Suprapubic skin (tissue), 4 donors: ENCODE measurements around the gene TAS2R39. TPM values are rescaled to one million over a fixed set of nuclear protein-coding genes. Genes with fewer than 3 reads are reported as not detected.

Experiments
- DNase-seq, 2 donors: peaks; one replicate each; pipeline ENCODE4 v3.0.0-alpha.2; 2019; ENCODE audit warnings: low spot score in 2 of 2
- H3K27ac ChIP-seq: fragments of 200-600 bp; sonication (generic); one replicate; pipeline ENCODE4 v1.5.1; 2019
- H3K27me3 ChIP-seq: fragments of 200-600 bp; sonication (generic); one replicate; pipeline ENCODE4 v1.5.1; 2019
- H3K36me3 ChIP-seq: fragments of 200-600 bp; sonication (generic); one replicate; pipeline ENCODE4 v1.5.1; 2019
- H3K4me1 ChIP-seq: fragments of 200-600 bp; sonication (generic); one replicate; pipeline ENCODE4 v1.5.1; 2019
- H3K4me3 ChIP-seq: fragments of 200-600 bp; sonication (generic); one replicate; pipeline ENCODE4 v1.5.1; 2019; ENCODE audit warnings: mild to moderate bottlenecking
- H3K9me3 ChIP-seq: fragments of 200-600 bp; sonication (generic); one replicate; pipeline ENCODE4 v1.5.1; 2019
- EP300 ChIP-seq: sonication (generic); formaldehyde crosslinking; IDR thresholded peaks from one replicate; pipeline ENCODE4 v1.6.1; 2017; ENCODE audit warnings: antibody characterized with exemption
- POLR2A ChIP-seq, 2 donors: fragments of 450-650 bp; IDR thresholded peaks; one replicate each; pipeline ENCODE4 v1.6.1; 2017; ENCODE audit warnings: antibody characterized with exemption in 2 of 2, mild to moderate bottlenecking in 2 of 2, moderate library complexity in 2 of 2
- POLR2AphosphoS5 ChIP-seq, 3 donors: sonication (generic); formaldehyde crosslinking; IDR thresholded peaks; one replicate each; pipeline ENCODE4 v1.6.1; 2017; ENCODE audit warnings: antibody characterized with exemption in 3 of 3
- WGBS: methylation state at CpG from one replicate; pipeline ENCODE4 v1.1.5; 2018; 5-methylcytosine and 5-hydroxymethylcytosine counted together
- total RNA-seq, 4 donors: library from RNA; depleted of rRNA; stranded (reverse); fragments of >200 nt; gene quantifications; one replicate each; pipeline ENCODE4 v1.1.0, GENCODE V29; 2016
- TF ChIP-seq, protein P1 (sequence below), 2 donors: fragments of 200-600 bp in 1 of 2; fragments of 450-650 bp in 1 of 2; sonication (generic) in 1 of 2; IDR thresholded peaks; one replicate each; pipeline ENCODE4 v1.5.1; 2016 to 2019; ENCODE audit warnings: antibody characterized with exemption in 2 of 2, mild to moderate bottlenecking in 1 of 2, moderate library complexity in 1 of 2

The TAS2R39 gene
- total RNA-seq, 4 donors from 2014 or later = not detected

DNA sequence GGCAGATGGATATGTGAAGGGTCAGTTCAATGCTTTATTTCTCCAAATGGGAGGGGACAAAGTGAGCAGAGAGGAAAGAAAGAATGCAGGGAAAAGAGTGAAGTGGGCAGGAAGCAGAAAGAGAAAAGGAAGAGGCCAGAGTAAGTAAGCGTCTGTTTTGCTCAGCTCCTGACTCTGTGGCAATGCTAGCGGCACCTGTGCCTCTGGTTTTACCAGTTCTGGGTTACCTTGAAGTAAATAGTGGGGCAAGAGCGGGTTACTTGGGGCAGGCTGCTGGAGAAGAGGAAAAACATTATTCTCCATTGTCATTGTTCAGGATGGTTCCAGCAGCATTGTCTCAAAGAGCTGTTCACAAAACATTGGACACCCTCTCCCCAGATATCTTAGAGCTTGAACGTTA lies 40.6 kb downstream of the TAS2R39 start:
- TF ChIP-seq POLR2AphosphoS5 (IDR thresholded peaks at IDR 0.05) (no peak), POLR2A (IDR thresholded peaks at IDR 0.05) (no peak), EP300 (no peak)
- TF ChIP-seq, protein P1, sequence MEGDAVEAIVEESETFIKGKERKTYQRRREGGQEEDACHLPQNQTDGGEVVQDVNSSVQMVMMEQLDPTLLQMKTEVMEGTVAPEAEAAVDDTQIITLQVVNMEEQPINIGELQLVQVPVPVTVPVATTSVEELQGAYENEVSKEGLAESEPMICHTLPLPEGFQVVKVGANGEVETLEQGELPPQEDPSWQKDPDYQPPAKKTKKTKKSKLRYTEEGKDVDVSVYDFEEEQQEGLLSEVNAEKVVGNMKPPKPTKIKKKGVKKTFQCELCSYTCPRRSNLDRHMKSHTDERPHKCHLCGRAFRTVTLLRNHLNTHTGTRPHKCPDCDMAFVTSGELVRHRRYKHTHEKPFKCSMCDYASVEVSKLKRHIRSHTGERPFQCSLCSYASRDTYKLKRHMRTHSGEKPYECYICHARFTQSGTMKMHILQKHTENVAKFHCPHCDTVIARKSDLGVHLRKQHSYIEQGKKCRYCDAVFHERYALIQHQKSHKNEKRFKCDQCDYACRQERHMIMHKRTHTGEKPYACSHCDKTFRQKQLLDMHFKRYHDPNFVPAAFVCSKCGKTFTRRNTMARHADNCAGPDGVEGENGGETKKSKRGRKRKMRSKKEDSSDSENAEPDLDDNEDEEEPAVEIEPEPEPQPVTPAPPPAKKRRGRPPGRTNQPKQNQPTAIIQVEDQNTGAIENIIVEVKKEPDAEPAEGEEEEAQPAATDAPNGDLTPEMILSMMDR (IDR thresholded peaks at IDR 0.05) = no peak
- H3K4me1 ChIP-seq = peaks cover 4% of the 10 kb centered on the region
- 65% methylated on average over 4 of the region's 4 CpGs for WGBS
- H3K4me3 ChIP-seq = no peak overlapping the region
- no peak overlapping the region for H3K27ac ChIP-seq
- DNase-seq = no peak
- H3K27me3 ChIP-seq = no peaks in the 10 kb centered on the region
- H3K9me3 ChIP-seq = no peaks in the 10 kb centered on the region
- H3K36me3 ChIP-seq = no peaks in the 10 kb centered on the region

DNA sequence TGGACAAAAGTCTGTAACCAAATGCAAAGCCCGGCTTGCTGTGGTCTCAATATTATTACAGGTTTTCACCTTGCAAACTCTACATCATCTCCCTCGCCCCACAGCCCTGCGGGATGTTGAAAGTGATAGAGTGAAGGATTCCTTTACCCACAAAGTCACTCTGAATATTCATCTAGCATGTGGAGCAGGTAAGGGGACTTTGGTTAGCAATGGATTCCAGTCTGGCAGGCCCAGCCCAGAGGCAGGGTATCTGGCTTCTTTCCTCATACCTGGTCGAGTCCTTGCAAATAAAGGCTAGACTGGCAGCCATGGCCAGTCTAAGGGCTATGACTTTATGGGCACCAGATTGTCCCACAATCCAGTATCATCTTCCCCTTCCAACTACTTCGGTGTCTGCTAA lies 41.8 kb downstream of the TAS2R39 start:
- DNase-seq = no peak
- TF ChIP-seq POLR2AphosphoS5 (IDR thresholded peaks at IDR 0.05) = no peak
- TF ChIP-seq, protein P1 (IDR thresholded peaks at IDR 0.05) = no peak
- no peak for TF ChIP-seq EP300
- no peak for TF ChIP-seq POLR2A (IDR thresholded peaks at IDR 0.05)
- WGBS = 85% methylated on average over 5 of the region's 5 CpGs
- H3K4me3 ChIP-seq = no peak overlapping the region
- peaks cover 4% of the 10 kb centered on the region for H3K4me1 ChIP-seq
- no peaks in the 10 kb centered on the region for H3K27me3 ChIP-seq
- no peaks in the 10 kb centered on the region for H3K9me3 ChIP-seq
- no peaks in the 10 kb centered on the region for H3K36me3 ChIP-seq
- H3K27ac ChIP-seq = no peak overlapping the region

DNA sequence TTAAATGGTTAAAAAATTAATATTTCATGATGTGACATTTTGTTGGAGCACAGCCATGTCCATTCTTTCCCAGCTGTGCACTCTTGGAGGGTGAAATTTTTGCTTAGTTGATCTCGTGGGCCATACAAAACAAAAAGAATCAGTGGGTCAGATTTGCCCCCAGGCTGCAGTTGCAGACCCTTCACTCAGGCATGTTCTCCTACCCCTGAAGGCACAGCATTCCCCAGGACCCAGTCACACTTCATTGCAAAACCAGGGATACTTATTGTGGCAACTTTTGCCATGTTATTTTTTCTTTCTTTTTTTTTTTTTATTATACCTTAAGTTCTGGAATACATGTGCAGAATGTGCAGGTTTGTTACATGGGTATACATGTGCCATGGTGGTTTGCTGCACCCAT lies 44.6 kb downstream of the TAS2R39 start:
- Histone ChIP-seq H3K36me3 (no peaks in the 10 kb centered on the region), H3K27ac (no peak overlapping the region), H3K4me3 (no peak overlapping the region), H3K4me1 (no peaks in the 10 kb centered on the region), H3K27me3 (no peaks in the 10 kb centered on the region), H3K9me3 (no peaks in the 10 kb centered on the region)
- 37% methylated on average over 1 of the region's 1 CpG for WGBS
- no peak for TF ChIP-seq POLR2A (IDR thresholded peaks at IDR 0.05)
- no peak for TF ChIP-seq EP300
- TF ChIP-seq, protein P1 (IDR thresholded peaks at IDR 0.05) = no peak
- no peak for TF ChIP-seq POLR2AphosphoS5 (IDR thresholded peaks at IDR 0.05)
- DNase-seq = no peak

DNA sequence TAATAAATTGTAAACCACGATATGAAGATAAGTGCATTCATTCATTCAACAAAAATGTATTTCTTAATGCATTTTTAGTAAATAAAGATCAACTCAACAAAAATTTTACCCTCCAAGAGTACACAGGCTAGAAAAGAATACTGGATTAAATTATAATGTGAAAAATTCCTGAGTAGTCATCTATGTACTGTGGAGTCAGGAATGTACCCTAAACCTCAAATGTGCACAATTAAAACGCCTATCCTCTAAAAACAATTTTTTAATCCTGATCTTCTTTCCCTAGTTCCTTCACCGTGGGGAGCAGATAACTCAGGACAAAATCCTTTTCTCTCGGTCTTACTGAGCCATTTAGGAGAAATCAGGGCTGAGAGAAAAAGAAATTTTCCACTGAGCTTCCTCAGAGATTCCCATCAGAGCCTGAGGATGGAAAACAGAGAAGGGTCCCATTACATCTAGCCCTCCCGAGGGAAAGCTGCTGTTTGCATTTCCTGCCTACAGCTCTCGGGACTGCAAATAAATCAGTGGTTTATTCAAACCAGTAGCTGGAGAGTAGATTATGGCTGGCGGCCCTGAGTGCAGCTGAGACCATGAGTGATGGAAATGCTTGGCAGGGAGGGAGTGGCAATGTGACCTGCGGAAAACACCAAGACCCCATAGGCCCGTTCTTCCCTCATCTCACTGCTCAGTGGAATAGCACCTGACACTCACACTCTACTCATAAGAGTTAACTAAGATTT lies 46.0 kb downstream of the TAS2R39 start:
- Histone ChIP-seq H3K9me3 (no peaks in the 10 kb centered on the region), H3K4me3 (no peak overlapping the region), H3K4me1 (no peaks in the 10 kb centered on the region), H3K27me3 (no peaks in the 10 kb centered on the region), H3K27ac (no peak overlapping the region), H3K36me3 (no peaks in the 10 kb centered on the region)
- TF ChIP-seq EP300 = no peak
- TF ChIP-seq POLR2A (IDR thresholded peaks at IDR 0.05) = no peak
- no peak for TF ChIP-seq POLR2AphosphoS5 (IDR thresholded peaks at IDR 0.05)
- TF ChIP-seq, protein P1 (IDR thresholded peaks at IDR 0.05) = no peak
- no peak for DNase-seq
- WGBS = 43% methylated on average over 9 of the region's 9 CpGs

DNA sequence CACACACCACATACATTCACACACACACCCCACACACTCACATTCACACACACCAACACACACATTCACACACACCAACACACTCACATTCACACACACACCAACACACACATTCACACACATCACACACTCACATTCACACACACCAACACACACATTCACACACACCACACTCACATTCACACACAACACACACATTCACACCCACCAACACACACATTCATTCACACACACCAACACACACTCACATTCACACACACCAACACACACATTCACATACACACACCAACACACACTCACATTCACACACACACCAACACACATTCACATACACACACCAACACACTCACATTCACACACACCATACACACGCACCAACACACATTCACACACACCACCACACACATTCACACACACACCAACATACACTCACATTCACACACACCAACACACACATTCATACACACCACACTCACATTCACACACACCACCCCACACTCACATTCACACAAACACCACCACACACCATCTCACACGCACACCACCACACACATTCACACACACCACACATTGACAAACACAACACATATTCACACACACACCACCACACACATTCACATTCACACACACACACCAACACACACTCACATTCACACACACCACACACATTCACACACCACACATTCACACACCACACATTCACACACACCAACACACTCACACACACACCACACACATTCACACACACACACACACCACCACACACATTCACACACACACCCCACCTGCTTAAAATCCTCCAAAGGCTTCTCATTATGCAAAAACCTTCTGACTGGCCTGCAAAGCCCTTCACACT lies 47.6 kb downstream of the TAS2R39 start:
- DNase-seq = no peak
- no peaks in the 10 kb centered on the region for H3K27me3 ChIP-seq
- no peak overlapping the region for H3K4me3 ChIP-seq
- no peak overlapping the region for H3K27ac ChIP-seq
- TF ChIP-seq, protein P1 (IDR thresholded peaks at IDR 0.05) = no peak
- TF ChIP-seq POLR2A (IDR thresholded peaks at IDR 0.05) (no peak), POLR2AphosphoS5 (IDR thresholded peaks at IDR 0.05) (no peak), EP300 (no peak)
- WGBS = 99% methylated on average over 2 of the region's 2 CpGs
- no peaks in the 10 kb centered on the region for H3K4me1 ChIP-seq
- H3K36me3 ChIP-seq = no peaks in the 10 kb centered on the region
- H3K9me3 ChIP-seq = no peaks in the 10 kb centered on the region
